NB4 (cell line): ENCODE data around the gene SRRM1.
A peak's percentile ranks its signal among the peaks of the same experiment; 100 is the strongest.
"Not testable (repeated sequence)": the region's sequence is repeated elsewhere in the genome, so short reads cannot be mapped to it uniquely, and the experiment has no call there.

ENCODE experiments used
- DNase-seq: peaks from one replicate; pipeline ENCODE4 v3.0.0; 2010; ENCODE audit warnings: low read depth
- H3K4me3 ChIP-seq: one replicate; pipeline ENCODE4 v1.5.1; 2011; ENCODE audit warnings: mild to moderate bottlenecking, low read depth, low read length, moderate library complexity
- CTCF ChIP-seq: IDR thresholded peaks from one replicate; pipeline ENCODE4 v1.5.1; 2012; ENCODE audit warnings: low read depth, low read length
- MAX ChIP-seq: IDR thresholded peaks from 2 replicates; pipeline ENCODE4 v1.6.1; 2011; ENCODE audit warnings: low read depth, low read length
- MYC ChIP-seq: IDR thresholded peaks from 2 replicates; pipeline ENCODE4 v1.6.1; 2011; ENCODE audit warnings: low read depth, low read length
- POLR2A ChIP-seq: IDR thresholded peaks from 2 replicates; pipeline ENCODE4 v1.6.1; 2011; ENCODE audit warnings: mild to moderate bottlenecking; ENCODE audit not compliant: insufficient read length; ENCODE audit errors: extremely low read depth

The SRRM1 gene

GRCh38 chr1:24702511-24703293, 59.6 kb downstream of the SRRM1 start:
- TF ChIP-seq CTCF (no peak), POLR2A (no peak), MYC (no peak), MAX (no peak)
- no peak overlapping the region for H3K4me3 ChIP-seq
- DNase-seq, result no peak

- no peak overlapping the region for H3K4me3 ChIP-seq
- no peak for TF ChIP-seq MAX
- no peak for TF ChIP-seq POLR2A
- TF ChIP-seq MYC, result no peak
- TF ChIP-seq CTCF, result no peak
- no peak for DNase-seq
Measured at GRCh38 chr1:24704411-24705259, 61.5 kb downstream of the SRRM1 start.

DNA sequence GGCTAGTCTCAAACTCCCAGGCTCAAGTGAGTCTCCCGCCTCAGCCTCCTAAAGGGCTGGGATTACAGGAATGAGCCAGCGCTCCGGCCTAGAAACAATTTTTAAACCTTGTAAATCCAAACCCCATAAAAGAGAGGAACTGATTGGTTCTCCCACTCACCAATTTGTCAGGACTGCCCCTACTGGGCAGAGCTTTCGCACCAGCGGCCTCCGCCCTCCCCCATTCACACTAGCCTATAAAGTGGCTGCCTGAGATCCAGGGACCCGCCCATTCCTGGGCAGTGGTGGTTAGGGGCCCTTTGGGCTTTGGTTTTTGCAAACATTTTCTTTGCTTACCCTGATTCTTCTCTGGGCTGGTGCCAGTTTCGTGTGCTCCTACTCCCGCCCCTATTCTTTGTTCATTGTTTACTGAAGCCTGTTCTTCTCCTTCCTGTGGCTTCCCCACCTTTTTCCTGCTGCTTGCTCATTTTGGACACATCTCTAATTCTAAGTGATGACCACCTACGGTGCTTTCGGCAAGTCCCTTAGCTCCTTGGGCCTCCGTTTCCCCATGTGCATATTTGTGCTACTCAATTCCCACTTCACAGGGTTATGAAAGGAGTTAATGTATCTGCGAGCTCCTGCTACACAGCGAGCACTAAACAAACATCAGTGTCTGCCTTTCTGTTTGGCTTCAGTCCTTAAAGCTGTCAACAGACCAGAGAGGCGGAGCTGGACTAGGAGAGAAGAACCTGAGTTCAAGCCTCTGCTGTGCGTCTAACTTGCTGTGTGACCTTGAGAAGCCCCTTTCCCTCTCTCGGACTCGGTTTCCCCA, 62.4 kb downstream of the SRRM1 start:
- peak; percentile 77 for DNase-seq
- H3K4me3 ChIP-seq, result no peak overlapping the region
- TF ChIP-seq POLR2A (no peak), MAX (no peak)

- DNase-seq, H3K4me3 ChIP-seq: not testable (repeated sequence)
Measured at GRCh38 chr1:24706074-24706389, 62.9 kb downstream of the SRRM1 start.

DNA sequence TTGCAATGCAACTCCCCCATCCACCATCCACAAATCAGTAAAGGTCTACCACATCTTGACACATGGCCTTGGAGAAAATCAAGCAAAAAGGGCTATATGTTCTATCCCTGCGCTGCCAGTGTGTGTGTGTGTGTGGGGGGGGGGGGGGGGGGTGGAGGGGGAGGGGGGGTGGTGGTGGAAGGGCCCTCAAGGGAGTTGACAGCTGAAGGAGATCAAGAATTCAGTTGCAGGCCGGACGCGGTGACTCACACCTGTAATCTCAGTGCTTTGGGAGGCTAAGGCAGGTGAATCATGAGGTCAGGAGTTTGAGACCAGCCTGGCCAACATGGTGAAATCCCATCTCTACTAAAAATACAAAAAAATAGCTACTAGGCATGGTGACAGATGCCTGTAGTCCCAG, 64.6 kb downstream of the SRRM1 start:
- TF ChIP-seq CTCF (no peak), POLR2A (no peak), MYC (no peak), MAX (no peak)
- peak; percentile 24 for DNase-seq
- H3K4me3 ChIP-seq, result no peak overlapping the region

DNA sequence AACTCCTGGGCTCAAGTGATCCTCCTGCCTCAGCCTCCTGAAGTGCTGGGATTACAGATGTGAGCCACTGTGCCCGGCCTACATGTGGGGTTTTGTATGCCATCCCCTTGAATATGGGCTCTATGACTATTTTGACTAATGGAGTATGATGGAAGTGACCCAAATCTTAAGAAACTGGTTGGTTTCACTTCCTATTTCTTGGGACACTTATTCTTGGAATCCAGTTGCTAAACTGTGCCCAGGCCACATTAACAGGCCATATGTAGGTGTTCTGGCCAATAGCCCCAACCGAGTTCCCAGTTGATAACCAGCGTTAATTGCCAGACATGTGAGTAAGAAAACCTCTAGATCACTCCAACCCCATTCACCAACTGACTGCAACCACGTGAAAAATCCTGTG, 65.8 kb downstream of the SRRM1 start:
- no peak overlapping the region for H3K4me3 ChIP-seq
- no peak for TF ChIP-seq MYC
- no peak for TF ChIP-seq POLR2A
- TF ChIP-seq CTCF, result no peak
- TF ChIP-seq MAX, result no peak
- peak; percentile 69 for DNase-seq
